Immature natural killer cell (primary cell): Measurements from ENCODE around the gene TOMM40. TPM values are rescaled to one million over a fixed set of nuclear protein-coding genes. Genes with fewer than 3 reads are reported as not detected.
"Not testable (repeated sequence)": the region's sequence is repeated elsewhere in the genome, so short reads cannot be mapped to it uniquely, and the experiment has no call there.

Source experiments
- DNase-seq, 3 donors: peaks; one replicate each; pipeline ENCODE4 v3.0.0; 2022; ENCODE audit warnings: mixed read lengths in 1 of 3
- H3K27ac Mint-ChIP-seq, 6 donors: one replicate each; pipeline ENCODE4 v1.8.0; 2020; ENCODE audit warnings: mixed read lengths in 6 of 6, mild to moderate bottlenecking in 5 of 6, inconsistent platforms in 4 of 6, moderate library complexity in 3 of 6
- H3K27me3 Mint-ChIP-seq, 3 donors: one replicate each; pipeline ENCODE4 v1.8.0; 2020 to 2021; ENCODE audit warnings: low read depth in 3 of 3, mild to moderate bottlenecking in 3 of 3, mixed read lengths in 3 of 3, moderate library complexity in 3 of 3, inconsistent platforms in 1 of 3
- H3K36me3 Mint-ChIP-seq, 3 donors: one replicate each; pipeline ENCODE4 v1.8.0; 2020; ENCODE audit warnings: mixed read lengths in 3 of 3, inconsistent platforms in 2 of 3, mild to moderate bottlenecking in 2 of 3
- H3K4me1 Mint-ChIP-seq, 2 donors: one replicate each; pipeline ENCODE4 v1.8.0; 2020; ENCODE audit warnings: inconsistent platforms in 2 of 2, mild to moderate bottlenecking in 2 of 2, mixed read lengths in 2 of 2, moderate library complexity in 1 of 2
- H3K4me3 Mint-ChIP-seq, 5 donors: one replicate each; pipeline ENCODE4 v1.8.0; 2020; ENCODE audit warnings: mild to moderate bottlenecking in 5 of 5, mixed read lengths in 5 of 5, inconsistent platforms in 3 of 5, moderate library complexity in 3 of 5
- H3K9me3 Mint-ChIP-seq, 6 donors: one replicate each; pipeline ENCODE4 v1.8.0; 2020; ENCODE audit warnings: mild to moderate bottlenecking in 6 of 6, mixed read lengths in 6 of 6, inconsistent platforms in 4 of 6, moderate library complexity in 3 of 6
- polyA plus RNA-seq, 3 donors: library from polyadenylated mRNA; unstranded; fragments of 300-500 nt; fragmentation: Illumina TruSeq; gene quantifications; one replicate each; pipeline ENCODE4 v1.2.3, GENCODE V29; 2021

The TOMM40 gene
- polyA plus RNA-seq, 3 donors from 2014 or later: 15.5 to 39.7 (median 25.6) TPM

DNA sequence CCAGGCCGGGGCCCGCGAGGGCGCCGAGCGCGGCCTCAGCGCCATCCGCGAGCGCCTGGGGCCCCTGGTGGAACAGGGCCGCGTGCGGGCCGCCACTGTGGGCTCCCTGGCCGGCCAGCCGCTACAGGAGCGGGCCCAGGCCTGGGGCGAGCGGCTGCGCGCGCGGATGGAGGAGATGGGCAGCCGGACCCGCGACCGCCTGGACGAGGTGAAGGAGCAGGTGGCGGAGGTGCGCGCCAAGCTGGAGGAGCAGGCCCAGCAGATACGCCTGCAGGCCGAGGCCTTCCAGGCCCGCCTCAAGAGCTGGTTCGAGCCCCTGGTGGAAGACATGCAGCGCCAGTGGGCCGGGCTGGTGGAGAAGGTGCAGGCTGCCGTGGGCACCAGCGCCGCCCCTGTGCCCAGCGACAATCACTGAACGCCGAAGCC lies 17.8 kb downstream of the TOMM40 start:
- no peak for DNase-seq
- Mint-ChIP-seq H3K4me3 (no peak overlapping the region), H3K36me3 (no peaks in the 10 kb centered on the region), H3K27me3 (peaks cover 9 to 22% (median 12%) of the 10 kb centered on the region in 3 donors), H3K4me1 (peaks cover 0 to 3% of the 10 kb centered on the region in 2 donors), H3K9me3 (peaks cover 0 to 1% (median 0%) of the 10 kb centered on the region in 6 donors), H3K27ac (no peak overlapping the region)

DNA sequence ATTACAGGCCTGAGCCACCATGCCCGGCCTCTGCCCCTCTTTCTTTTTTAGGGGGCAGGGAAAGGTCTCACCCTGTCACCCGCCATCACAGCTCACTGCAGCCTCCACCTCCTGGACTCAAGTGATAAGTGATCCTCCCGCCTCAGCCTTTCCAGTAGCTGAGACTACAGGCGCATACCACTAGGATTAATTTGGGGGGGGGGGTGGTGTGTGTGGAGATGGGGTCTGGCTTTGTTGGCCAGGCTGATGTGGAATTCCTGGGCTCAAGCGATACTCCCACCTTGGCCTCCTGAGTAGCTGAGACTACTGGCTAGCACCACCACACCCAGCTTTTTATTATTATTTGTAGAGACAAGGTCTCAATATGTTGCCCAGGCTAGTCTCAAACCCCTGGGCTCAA lies 18.7 kb downstream of the TOMM40 start:
- no peak for DNase-seq
- Mint-ChIP-seq H3K9me3 (peaks cover 0 to 1% (median 0%) of the 10 kb centered on the region in 6 donors), H3K4me1 (peaks cover 2 to 7% of the 10 kb centered on the region in 2 donors), H3K27me3 (peaks cover 10 to 26% (median 12%) of the 10 kb centered on the region in 3 donors), H3K27ac (no peak overlapping the region), H3K36me3 (no peaks in the 10 kb centered on the region), H3K4me3 (no peak overlapping the region)

DNA sequence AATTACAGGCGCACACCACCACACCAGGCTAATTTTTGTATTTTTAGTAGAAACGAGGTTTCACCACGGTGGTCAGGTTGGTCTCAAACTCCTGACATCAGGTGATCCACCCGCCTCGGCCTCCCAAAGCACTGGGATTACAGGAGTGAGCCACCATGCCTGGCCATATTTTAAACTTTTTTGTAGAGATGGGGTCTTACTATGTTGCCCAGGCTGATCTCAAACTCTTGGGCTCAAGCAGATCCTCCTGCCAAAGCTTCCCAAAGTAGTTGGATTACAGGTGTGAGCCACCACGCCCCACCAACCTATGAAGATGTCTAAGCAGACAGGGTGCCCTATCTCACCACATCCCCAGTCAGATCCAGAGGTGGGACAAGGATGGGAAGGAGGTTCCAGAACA lies 20.8 kb downstream of the TOMM40 start:
- H3K9me3 Mint-ChIP-seq, H3K4me3 Mint-ChIP-seq, DNase-seq, H3K27ac Mint-ChIP-seq, H3K36me3 Mint-ChIP-seq, H3K4me1 Mint-ChIP-seq: not testable (repeated sequence)
- peaks cover 6 to 22% (median 13%) of the 10 kb centered on the region in 3 donors for H3K27me3 Mint-ChIP-seq

DNA sequence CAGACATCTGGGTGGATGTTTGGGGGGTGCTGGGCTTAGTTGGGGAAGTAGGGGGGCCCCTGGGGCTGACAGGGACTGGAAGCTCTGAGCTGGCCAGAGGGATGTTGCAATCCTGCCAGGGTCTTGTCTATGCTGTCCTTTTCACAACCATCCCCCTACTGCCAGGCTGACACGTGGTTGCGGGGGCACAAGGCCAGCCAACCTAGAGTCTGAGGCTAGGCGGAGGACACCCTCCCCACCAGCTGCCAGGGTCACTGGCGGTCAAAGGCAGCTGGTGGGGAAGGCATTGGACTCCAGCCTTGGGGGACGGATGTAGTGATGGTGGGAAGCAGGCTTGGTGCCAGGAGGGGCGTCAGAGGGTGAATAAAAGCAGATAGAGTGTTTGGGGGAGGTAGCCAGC lies 21.8 kb downstream of the TOMM40 start:
- no peak for DNase-seq
- H3K4me3 Mint-ChIP-seq: no peak overlapping the region
- peaks cover 7 to 20% (median 13%) of the 10 kb centered on the region in 3 donors for H3K27me3 Mint-ChIP-seq
- H3K27ac Mint-ChIP-seq: peak overlapping the region in 1 of 6 donors; percentile 55
- peaks cover 6 to 10% of the 10 kb centered on the region in 2 donors for H3K4me1 Mint-ChIP-seq
- H3K9me3 Mint-ChIP-seq: peaks cover 0 to 1% (median 0%) of the 10 kb centered on the region in 6 donors
- no peaks in the 10 kb centered on the region for H3K36me3 Mint-ChIP-seq

DNA sequence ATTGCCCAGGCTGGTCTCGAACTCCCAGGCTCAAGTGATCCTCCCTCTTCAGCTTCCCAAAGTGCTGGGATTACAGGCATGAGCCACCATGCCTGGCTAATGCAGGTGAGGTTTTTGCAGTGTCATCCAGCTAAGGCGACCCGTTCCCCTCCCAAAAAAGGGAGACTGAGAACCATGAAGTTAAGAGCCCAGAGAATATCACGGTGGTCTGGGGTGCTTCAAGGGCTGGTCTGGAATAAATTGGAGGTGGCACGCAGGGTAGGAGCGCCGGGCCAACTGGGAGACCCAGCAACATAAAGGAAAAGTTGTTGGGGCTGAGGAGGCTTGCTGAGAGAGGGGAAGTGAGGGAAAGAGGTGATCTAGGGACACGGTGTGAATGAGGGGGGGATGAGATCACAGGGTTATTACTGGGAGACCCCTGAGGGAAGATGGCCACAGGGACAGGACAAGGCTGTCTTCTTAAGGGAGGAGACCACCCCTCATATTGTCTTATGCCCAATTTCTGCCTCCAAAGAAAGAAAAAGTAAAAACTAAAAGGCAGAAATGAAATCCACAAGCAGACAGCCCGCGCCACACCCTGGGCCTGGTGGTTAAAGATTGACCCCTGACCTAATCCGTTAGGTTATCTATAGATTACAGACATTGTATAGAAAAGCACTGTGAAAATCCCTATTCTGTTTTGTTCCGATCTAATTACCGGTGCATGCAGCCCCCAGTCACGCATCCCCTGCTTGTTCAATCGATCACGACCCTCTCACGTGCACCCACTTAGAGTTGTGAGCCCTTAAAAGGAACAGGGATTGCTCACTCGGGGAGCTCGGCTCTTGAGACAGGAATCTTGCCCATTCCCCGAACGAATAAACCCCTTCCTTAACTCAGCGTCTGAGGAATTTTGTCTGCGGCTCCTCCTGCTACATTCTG lies 22.7 kb downstream of the TOMM40 start:
- DNase-seq, H3K9me3 Mint-ChIP-seq, H3K36me3 Mint-ChIP-seq, H3K4me1 Mint-ChIP-seq: not testable (repeated sequence)
- peak overlapping the region in 2 of 6 donors; percentile 17 to 73 for H3K27ac Mint-ChIP-seq
- H3K4me3 Mint-ChIP-seq: peak overlapping the region in 4 of 5 donors; percentile 38 to 84 (median 57)
- peaks cover 5 to 20% (median 13%) of the 10 kb centered on the region in 3 donors for H3K27me3 Mint-ChIP-seq

DNA sequence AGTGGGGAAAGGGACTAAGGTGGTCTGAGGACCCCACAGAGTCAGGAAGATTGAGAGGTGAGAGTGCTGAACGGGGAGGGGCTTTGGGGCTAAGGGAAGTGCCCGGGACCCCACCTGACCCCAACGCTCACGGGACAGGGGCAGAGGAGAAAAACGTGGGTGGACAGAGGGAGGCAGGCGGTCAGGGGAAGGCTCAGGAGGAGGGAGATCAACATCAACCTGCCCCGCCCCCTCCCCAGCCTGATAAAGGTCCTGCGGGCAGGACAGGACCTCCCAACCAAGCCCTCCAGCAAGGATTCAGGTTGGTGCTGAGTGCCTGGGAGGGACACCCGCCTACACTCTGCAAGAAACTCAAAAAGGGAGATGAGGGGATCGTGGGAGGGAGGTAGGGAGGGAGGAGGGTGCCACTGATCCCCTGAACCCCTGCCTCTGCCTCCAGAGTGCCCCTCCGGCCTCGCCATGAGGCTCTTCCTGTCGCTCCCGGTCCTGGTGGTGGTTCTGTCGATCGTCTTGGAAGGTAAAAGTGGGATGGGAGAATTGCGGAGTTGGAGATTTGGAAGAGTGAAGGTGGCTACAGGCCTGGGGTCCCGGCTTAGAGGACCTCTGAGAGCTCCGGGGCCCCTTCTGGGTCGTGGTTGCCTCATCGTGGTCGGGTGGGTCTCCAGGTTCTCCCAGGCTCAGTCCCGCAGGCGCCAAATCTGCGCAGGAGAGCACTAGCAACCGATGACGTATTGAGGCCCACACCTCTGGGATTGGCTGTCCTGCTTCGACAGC lies 23.6 kb downstream of the TOMM40 start, which contains the start of gene APOC1:
APOC1 (plus strand) TSS at position 176 of the 774 bp plus-strand sequence; CDS start at position 460, 284 bp downstream.
- H3K36me3 Mint-ChIP-seq, H3K9me3 Mint-ChIP-seq, H3K4me1 Mint-ChIP-seq: not testable (repeated sequence)
- DNase-seq: peak; percentile 68 to 73 (median 73)
- peak within 1 kb of the TSS; percentile 79 to 89 (median 84) for H3K4me3 Mint-ChIP-seq
- peaks cover 5 to 20% (median 15%) of the 10 kb centered on the region in 3 donors for H3K27me3 Mint-ChIP-seq
- H3K27ac Mint-ChIP-seq: peak within 1 kb of the TSS in 3 of 6 donors; percentile 49 to 82 (median 73)

DNA sequence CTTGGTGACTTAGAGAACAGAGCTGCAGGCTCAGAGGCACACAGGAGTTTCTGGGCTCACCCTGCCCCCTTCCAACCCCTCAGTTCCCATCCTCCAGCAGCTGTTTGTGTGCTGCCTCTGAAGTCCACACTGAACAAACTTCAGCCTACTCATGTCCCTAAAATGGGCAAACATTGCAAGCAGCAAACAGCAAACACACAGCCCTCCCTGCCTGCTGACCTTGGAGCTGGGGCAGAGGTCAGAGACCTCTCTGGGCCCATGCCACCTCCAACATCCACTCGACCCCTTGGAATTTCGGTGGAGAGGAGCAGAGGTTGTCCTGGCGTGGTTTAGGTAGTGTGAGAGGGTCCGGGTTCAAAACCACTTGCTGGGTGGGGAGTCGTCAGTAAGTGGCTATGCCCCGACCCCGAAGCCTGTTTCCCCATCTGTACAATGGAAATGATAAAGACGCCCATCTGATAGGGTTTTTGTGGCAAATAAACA lies 33.2 kb downstream of the TOMM40 start:
- Mint-ChIP-seq H3K36me3 (no peaks in the 10 kb centered on the region), H3K4me3 (no peak overlapping the region), H3K4me1 (peaks cover 0 to 6% of the 10 kb centered on the region in 2 donors), H3K9me3 (no peaks in the 10 kb centered on the region), H3K27ac (no peak overlapping the region), H3K27me3 (peaks cover 0 to 11% (median 0%) of the 10 kb centered on the region in 3 donors)
- no peak for DNase-seq

DNA sequence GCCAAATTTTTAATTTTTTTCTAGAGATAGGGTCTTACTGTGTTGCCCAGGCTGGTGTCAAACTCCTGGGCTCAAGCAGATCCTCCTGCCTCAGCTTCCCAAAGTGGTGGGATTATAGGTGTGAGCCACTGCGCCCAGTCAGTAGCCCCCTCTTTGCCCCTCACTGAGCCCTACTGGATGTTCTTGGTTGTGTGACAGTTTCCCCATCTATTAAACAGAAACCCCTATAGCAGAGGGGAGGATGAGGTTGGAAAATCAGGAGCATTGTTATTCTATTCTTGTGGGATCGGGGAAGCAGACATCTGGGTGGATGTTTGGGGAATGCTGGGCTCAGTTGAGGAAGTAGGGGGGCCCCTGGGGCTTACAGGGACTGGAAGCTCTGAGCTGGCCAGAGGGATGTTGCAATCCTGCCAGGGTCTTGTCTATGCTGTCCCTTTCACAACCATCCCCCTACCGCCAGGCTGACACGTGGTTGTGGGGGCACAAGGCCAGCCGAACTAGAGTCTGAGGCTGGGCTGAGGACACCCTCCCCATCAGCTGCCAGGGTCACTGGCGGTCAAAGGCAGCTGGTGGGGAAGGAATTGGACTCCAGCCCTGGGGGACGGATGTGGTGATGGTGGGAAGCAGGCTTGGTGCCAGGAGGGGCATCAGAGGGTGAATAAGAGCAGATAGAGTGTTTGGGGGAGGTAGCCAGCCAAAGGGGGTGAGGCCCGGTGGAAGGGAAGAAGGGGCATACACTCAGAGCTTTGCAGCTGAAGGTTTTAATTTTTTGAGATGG lies 34.2 kb downstream of the TOMM40 start:
- Mint-ChIP-seq H3K27me3 (peaks cover 0 to 11% (median 3%) of the 10 kb centered on the region in 3 donors), H3K27ac (peak overlapping the region in 1 of 6 donors; percentile 5), H3K4me3 (no peak overlapping the region), H3K36me3 (no peaks in the 10 kb centered on the region), H3K4me1 (peaks cover 0 to 6% of the 10 kb centered on the region in 2 donors), H3K9me3 (no peaks in the 10 kb centered on the region)
- DNase-seq: no peak

DNA sequence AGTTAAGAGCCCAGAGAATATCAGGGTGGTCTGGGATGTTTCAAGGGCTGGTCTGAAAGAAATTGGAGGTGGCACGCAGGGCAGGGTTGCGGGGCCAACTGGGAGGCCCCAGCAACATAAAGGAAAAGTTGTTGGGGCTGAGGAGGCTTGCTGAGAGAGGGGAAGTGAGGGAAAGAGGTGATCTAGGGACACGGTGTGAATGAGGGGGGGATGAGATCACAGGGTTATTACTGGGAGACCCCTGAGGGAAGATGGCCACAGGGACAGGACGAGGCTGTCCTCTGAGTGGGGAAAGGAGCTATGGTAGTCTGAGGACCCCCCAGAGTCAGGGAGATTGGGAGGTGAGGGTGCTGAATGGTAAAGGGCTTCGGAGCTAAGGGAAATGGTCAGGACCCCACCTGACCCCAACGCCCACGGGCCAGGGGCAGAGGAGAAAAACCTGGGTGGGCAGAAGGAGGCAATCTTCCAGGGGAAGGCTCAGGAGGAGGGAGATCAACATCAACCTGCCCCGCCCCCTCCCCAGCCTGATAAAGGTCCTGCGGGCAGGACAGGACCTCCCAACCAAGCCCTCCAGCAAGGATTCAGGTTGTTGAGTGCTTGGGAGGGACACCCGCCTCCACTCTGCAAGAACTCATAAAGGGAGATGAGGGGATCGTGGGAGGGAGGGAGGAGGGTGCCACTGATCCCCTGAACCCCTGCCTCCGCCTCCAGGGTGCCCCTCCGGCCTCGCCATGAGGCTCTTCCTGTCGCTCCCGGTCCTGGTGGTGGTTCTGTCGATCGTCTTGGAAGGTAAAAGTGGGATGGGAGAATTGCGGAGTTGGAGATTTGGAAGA lies 35.4 kb downstream of the TOMM40 start:
- not testable (repeated sequence) for H3K4me1 Mint-ChIP-seq, DNase-seq, H3K36me3 Mint-ChIP-seq, H3K9me3 Mint-ChIP-seq, H3K27ac Mint-ChIP-seq
- H3K4me3 Mint-ChIP-seq: peak overlapping the region in 1 of 5 donors; percentile 42
- H3K27me3 Mint-ChIP-seq: peaks cover 0 to 11% (median 3%) of the 10 kb centered on the region in 3 donors

DNA sequence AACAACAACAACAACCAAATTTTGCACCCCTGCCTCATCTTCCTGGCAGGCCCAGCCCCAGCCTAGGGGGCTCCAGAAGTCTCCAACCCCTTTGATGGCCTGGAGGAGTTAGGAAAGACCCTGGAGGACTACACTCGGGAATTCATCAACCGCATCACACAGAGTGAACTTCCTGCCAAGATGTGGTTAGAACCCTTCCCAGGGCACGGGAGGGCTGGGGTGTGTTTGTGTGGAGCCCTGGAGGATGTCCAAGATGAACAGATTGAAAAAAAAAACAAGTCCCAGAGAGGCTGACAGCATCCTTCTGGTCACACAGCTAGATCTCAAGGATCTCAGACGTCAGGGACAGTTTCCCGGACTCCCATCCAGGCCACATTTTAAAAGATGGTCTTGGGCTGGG lies 36.7 kb downstream of the TOMM40 start:
- Mint-ChIP-seq H3K27ac (no peak overlapping the region), H3K27me3 (peaks cover 0 to 11% (median 3%) of the 10 kb centered on the region in 3 donors)

DNA sequence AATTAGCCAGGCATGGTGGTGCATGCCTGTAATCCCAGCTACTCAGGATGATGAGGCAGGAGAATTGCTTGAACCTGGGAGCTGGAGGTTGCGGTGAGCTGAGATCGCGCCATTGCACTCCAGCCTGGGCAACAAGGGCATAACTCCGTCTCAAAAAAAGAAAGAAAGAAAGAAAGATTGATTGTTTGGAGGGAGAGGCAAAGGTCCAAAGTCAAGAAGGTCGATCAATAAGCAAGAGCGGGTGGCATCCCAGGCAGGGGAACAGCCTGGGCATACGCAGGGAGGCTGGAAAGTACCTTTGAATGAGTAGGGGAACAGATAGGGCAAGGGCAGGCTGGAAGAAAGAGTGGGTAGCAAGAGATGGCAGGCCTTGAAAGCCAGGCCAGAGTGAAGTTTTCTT lies 39.0 kb downstream of the TOMM40 start:
- H3K4me3 Mint-ChIP-seq: no peak overlapping the region
- H3K27ac Mint-ChIP-seq: peak overlapping the region in 1 of 6 donors; percentile 75

More for the DNA sequence above, 36.7 kb downstream of the TOMM40 start:
- Mint-ChIP-seq H3K36me3 (no peaks in the 10 kb centered on the region), H3K9me3 (no peaks in the 10 kb centered on the region), H3K4me1 (peaks cover 0 to 6% of the 10 kb centered on the region in 2 donors), H3K4me3 (no peak overlapping the region)
- DNase-seq: no peak

DNA sequence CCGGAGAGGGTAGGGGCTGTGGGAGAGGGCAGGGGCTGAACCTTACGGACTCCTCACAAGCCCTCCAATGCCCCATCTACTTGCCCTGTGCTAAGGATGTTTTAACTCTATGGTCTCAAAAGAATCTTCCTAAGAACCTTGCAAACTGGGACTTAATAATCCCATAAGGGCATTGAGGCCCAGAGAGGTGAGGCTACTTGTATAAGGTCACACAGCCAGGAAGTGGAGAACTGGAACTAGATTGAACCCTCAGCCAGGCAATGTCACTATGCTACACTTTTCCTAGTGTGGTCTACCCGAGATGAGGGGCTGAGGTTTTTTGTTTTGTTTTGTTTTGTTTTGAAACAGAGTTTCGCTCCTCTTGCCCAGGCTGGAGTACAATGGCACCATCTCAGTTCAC lies 40.5 kb downstream of the TOMM40 start:
- Mint-ChIP-seq H3K4me1 (peaks cover 0 to 3% of the 10 kb centered on the region in 2 donors), H3K9me3 (no peaks in the 10 kb centered on the region), H3K27ac (no peak overlapping the region)

More for the DNA sequence above, 39.0 kb downstream of the TOMM40 start:
- H3K36me3 Mint-ChIP-seq: no peaks in the 10 kb centered on the region
- no peaks in the 10 kb centered on the region for H3K9me3 Mint-ChIP-seq
- peaks cover 3 to 10% (median 5%) of the 10 kb centered on the region in 3 donors for H3K27me3 Mint-ChIP-seq
- H3K4me1 Mint-ChIP-seq: peaks cover 0 to 6% of the 10 kb centered on the region in 2 donors
- DNase-seq: no peak

More for the DNA sequence above, 40.5 kb downstream of the TOMM40 start:
- Mint-ChIP-seq H3K36me3 (no peaks in the 10 kb centered on the region), H3K27me3 (peaks cover 3 to 5% (median 5%) of the 10 kb centered on the region in 3 donors), H3K4me3 (no peak overlapping the region)
- no peak for DNase-seq
